Panc1 (cell line): ENCODE measurements around the gene RGS12. TPM values are rescaled to one million over a fixed set of nuclear protein-coding genes. Genes with fewer than 3 reads are reported as not detected.

ENCODE experiments used
- ATAC-seq: fragments of 200-7000 bp; cut with Tn5 transposase; 2 replicates; pipeline ENCODE4 v1.9.1; 2020; ENCODE audit warnings: mild to moderate bottlenecking, moderate library complexity
- BruUV-seq: library from RNA; stranded (reverse); fragments of 400-500 nt; replicated peaks from 2 replicates; lab custom pipeline; 2021; lab: Mats Ljungman, UMichigan
- CTCF ChIA-PET: fragments of 300-600 bp; sonication (Branson Sonifier 250); formaldehyde crosslinking; loops from one replicate; lab custom pipeline; 2022; ENCODE audit warnings: antibody characterized with exemption; lab: Charles Lee
- POLR2A ChIA-PET: fragments of 300-600 bp; sonication (Branson Sonifier 250); formaldehyde crosslinking; loops from one replicate; lab custom pipeline; 2022; ENCODE audit warnings: antibody characterized with exemption; lab: Charles Lee
- DNase-seq: peaks from one replicate; pipeline ENCODE4 v3.0.0-alpha.2; 2010; ENCODE audit warnings: low read depth, low spot score
- H3K27ac ChIP-seq: 2 replicates; pipeline ENCODE4 v1.5.1; 2011; ENCODE audit warnings: mild to moderate bottlenecking, low read length, inconsistent platforms
- H3K27me3 ChIP-seq: fragments of 200-500 bp; sonication (Bioruptor generic); 2 replicates; pipeline ENCODE4 v1.6.0; 2014; ENCODE audit warnings: low read length, inconsistent platforms; ENCODE audit not compliant: control insufficient read depth, insufficient read depth
- H3K36me3 ChIP-seq: fragments of 200-500 bp; sonication (Bioruptor generic); 2 replicates; pipeline ENCODE4 v1.5.1; 2014; ENCODE audit warnings: inconsistent platforms, mild to moderate bottlenecking, low read length, moderate library complexity; ENCODE audit not compliant: control insufficient read depth, insufficient read depth
- H3K4me1 ChIP-seq: 2 replicates; pipeline ENCODE4 v1.5.1; 2011; ENCODE audit warnings: inconsistent platforms, mild to moderate bottlenecking, low read length, moderate library complexity; ENCODE audit not compliant: control insufficient read depth, insufficient read depth
- H3K4me3 ChIP-seq, 2 experiments: 2 replicates each; pipeline ENCODE4 v1.5.1; 2011 to 2012; ENCODE audit warnings: low read depth in 2 of 2, low read length in 2 of 2, mild to moderate bottlenecking in 2 of 2, inconsistent platforms in 1 of 2, moderate library complexity in 1 of 2
- H3K9me3 ChIP-seq: fragments of 200-500 bp; sonication (Bioruptor generic); 2 replicates; pipeline ENCODE4 v1.5.1; 2014; ENCODE audit warnings: low read depth, mild to moderate bottlenecking, inconsistent platforms, low read length, moderate library complexity; ENCODE audit not compliant: control insufficient read depth, insufficient read depth
- CTCF ChIP-seq: fragments of 450-650 bp; IDR thresholded peaks from 2 replicates; pipeline ENCODE4 v1.5.1; 2017; ENCODE audit warnings: mild to moderate bottlenecking
- POLR2AphosphoS5 ChIP-seq: IDR thresholded peaks from 2 replicates; pipeline ENCODE4 v1.6.1; 2012; ENCODE audit warnings: mild to moderate bottlenecking, low read depth, low read length, moderate library complexity
- REST ChIP-seq, 2 experiments: IDR thresholded peaks; 2 replicates each; pipeline ENCODE4 v1.6.1; 2011 to 2012; ENCODE audit warnings: low read depth in 2 of 2, control low read depth in 1 of 2, low read length in 1 of 2, mild to moderate bottlenecking in 1 of 2, moderate library complexity in 1 of 2; ENCODE audit not compliant: insufficient read depth in 1 of 2
- SIN3A ChIP-seq: IDR thresholded peaks from 2 replicates; pipeline ENCODE4 v1.6.1; 2012; ENCODE audit warnings: low read depth, mild to moderate bottlenecking, low read length, moderate library complexity, borderline replicate concordance; ENCODE audit not compliant: insufficient read depth
- TCF7L2 ChIP-seq: IDR thresholded peaks from 2 replicates; pipeline ENCODE4 v1.6.1; 2011; ENCODE audit warnings: mild to moderate bottlenecking, low read depth, low read length, inconsistent platforms
- in situ Hi-C: cut with HindIII; loops from 2 replicates; pipeline ENCODE4 v1.10.0; 2016; ENCODE audit warnings: low sequenced_read_pairs, low pct_unique_long_range_greater_than_20kb
- intact Hi-C: fragments of 100-400 bp; cut with micrococcal nuclease; formaldehyde crosslinking; loops from one replicate; pipeline ENCODE4 v1.10.0; 2022; ENCODE audit not compliant: unreplicated experiment
- total RNA-seq: library from RNA; stranded (reverse); gene quantifications from one replicate; pipeline ENCODE4 v1.2.1, GENCODE V29; 2021; ENCODE audit not compliant: unreplicated experiment

Gene RGS12
- total RNA-seq, 1 experiment from 2014 or later, result 24.3 TPM

- Histone ChIP-seq H3K27ac (no peak overlapping the region), H3K27me3 (no peaks in the 10 kb centered on the region), H3K4me3 (no peak overlapping the region), H3K4me1 (no peaks in the 10 kb centered on the region), H3K9me3 (no peaks in the 10 kb centered on the region), H3K36me3 (no peaks in the 10 kb centered on the region)
- CTCF ChIA-PET, result no interaction called here
- DNase-seq, result no peak
- in situ Hi-C loops (no loop called here), intact Hi-C loops (no loop called here)
- POLR2A ChIA-PET, result no interaction called here
- no TSS peak for BruUV-seq
- no peak for ATAC-seq
- TF ChIP-seq REST (IDR thresholded peaks at IDR 0.05; ENCODE audit: insufficient read depth in 1 of 2, low read depth in 2 of 2, low read length in 1 of 2) (no peak), TCF7L2 (no peak), POLR2AphosphoS5 (no peak), SIN3A (no peak), CTCF (no peak)
Observed at GRCh38 chr4:3250438-3250955, 42.3 kb upstream of the RGS12 start.

- H3K4me3 ChIP-seq, result no peak overlapping the region
- CTCF ChIA-PET, result no interaction called here
- no peaks in the 10 kb centered on the region for H3K4me1 ChIP-seq
- intact Hi-C loops, result no loop called here
- DNase-seq, result no peak
- no peaks in the 10 kb centered on the region for H3K36me3 ChIP-seq
- no peaks in the 10 kb centered on the region for H3K9me3 ChIP-seq
- no peak for TF ChIP-seq REST (IDR thresholded peaks at IDR 0.05; ENCODE audit: insufficient read depth in 1 of 2, low read depth in 2 of 2, low read length in 1 of 2)
- no peak for TF ChIP-seq CTCF
- TF ChIP-seq POLR2AphosphoS5, result no peak
- TF ChIP-seq SIN3A, result no peak
- no peak for TF ChIP-seq TCF7L2
- POLR2A ChIA-PET, result no interaction called here
- no peaks in the 10 kb centered on the region for H3K27me3 ChIP-seq
- ATAC-seq, result no peak
- no peak overlapping the region for H3K27ac ChIP-seq
- in situ Hi-C loops, result no loop called here
- no TSS peak for BruUV-seq
Observed at GRCh38 chr4:3250956-3251690, 41.7 kb upstream of the RGS12 start.
